ENCODE measurements around the gene ZNF646.

Gene ZNF646

DNA sequence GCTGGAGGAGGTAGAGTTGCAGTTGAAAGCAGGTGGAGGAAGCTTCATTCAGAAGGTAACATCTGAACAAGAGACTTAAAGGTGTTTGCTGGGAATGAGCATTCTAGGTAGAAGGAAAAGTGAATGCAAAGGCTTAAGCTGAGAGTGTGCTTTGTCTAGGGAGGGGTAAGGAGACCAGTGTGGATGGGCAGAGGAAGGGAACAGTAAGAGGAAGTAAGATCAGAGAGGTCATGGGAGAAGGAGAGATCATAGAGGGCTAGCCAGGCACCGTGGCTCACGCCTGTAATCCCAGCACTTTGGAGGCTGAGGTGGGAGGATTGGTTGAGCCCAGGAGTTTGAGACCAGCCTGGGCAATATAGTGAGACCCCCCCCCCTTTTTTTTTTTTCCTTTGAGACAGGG, 37.5 kb upstream of the ZNF646 start:
- Histone ChIP-seq H3K36me3 (replicated peaks; ENCODE audit: insufficient read depth, low read length) (no peaks in the 10 kb centered on the region), H3K27me3 (replicated peaks; ENCODE audit: insufficient read depth, low read length) (no peaks in the 10 kb centered on the region), H3K4me2 (ENCODE audit: low read depth, low read length) (no peak overlapping the region), H3F3A (ENCODE audit: insufficient read depth, low read length) (peaks cover 13% of the 10 kb centered on the region; the same call in 1 of the 2 replicates), H3K27ac (ENCODE audit: low read length) (no peak overlapping the region), H2AFZ (ENCODE audit: low read length) (no peak overlapping the region), H3K79me2 (ENCODE audit: low read length) (peaks cover 14% of the 10 kb centered on the region), H3K9ac (ENCODE audit: low read length) (no peak overlapping the region), H3K4me1 (ENCODE audit: low read length) (0 out of 2 replicates have a peak, but pooled peaks cover 5% of the 10 kb centered on the region), H3K4me3 (ENCODE audit: low read length) (no peak overlapping the region), H3K9me3 (replicated peaks; ENCODE audit: insufficient read depth, low read length) (no peaks in the 10 kb centered on the region), H3K9me2 (replicated peaks; ENCODE audit: insufficient read depth, low read length) (no peaks in the 10 kb centered on the region), H4K20me1 (ENCODE audit: insufficient read depth, low read length) (no peaks in the 10 kb centered on the region)
- no peak for TF ChIP-seq EZH2 (optimal IDR thresholded peaks at IDR 0.05; ENCODE audit: low read depth, low read length)
- no peak for DNase-seq

DNA sequence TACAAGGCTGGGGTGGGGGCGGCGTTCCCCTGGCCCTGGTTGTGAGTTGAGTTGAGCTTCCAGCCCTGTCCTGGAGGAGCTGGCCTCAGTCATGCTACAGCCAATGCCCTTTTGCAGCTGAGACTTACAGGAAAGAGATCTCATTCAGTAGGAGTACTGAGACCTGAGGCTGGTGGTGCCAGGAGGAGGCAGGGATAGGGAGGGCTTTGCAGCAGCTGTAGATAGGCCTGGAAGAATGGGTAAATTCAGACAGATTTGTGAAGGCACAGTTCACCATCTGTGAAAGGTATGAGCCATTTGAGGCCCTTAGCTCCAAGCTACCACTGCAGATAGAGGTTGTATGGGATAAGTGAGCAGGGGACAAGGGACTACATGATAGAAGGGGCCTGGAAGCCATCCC, 35.2 kb upstream of the ZNF646 start:
- TF ChIP-seq, protein P1, sequence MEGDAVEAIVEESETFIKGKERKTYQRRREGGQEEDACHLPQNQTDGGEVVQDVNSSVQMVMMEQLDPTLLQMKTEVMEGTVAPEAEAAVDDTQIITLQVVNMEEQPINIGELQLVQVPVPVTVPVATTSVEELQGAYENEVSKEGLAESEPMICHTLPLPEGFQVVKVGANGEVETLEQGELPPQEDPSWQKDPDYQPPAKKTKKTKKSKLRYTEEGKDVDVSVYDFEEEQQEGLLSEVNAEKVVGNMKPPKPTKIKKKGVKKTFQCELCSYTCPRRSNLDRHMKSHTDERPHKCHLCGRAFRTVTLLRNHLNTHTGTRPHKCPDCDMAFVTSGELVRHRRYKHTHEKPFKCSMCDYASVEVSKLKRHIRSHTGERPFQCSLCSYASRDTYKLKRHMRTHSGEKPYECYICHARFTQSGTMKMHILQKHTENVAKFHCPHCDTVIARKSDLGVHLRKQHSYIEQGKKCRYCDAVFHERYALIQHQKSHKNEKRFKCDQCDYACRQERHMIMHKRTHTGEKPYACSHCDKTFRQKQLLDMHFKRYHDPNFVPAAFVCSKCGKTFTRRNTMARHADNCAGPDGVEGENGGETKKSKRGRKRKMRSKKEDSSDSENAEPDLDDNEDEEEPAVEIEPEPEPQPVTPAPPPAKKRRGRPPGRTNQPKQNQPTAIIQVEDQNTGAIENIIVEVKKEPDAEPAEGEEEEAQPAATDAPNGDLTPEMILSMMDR (IDR thresholded peaks at IDR 0.05; ENCODE audit: low read length): no peak
- no peak for TF ChIP-seq EZH2 (optimal IDR thresholded peaks at IDR 0.05; ENCODE audit: low read depth, low read length)
- no peak for TF ChIP-seq EZH2phosphoT487 (IDR thresholded peaks at IDR 0.05; ENCODE audit: low read length)
- peaks cover 7% of the 10 kb centered on the region for H3K79me2 ChIP-seq (ENCODE audit: low read length)
- no peaks in the 10 kb centered on the region for H3K9me2 ChIP-seq (replicated peaks; ENCODE audit: insufficient read depth, low read length)
- no peaks in the 10 kb centered on the region for H3K9me3 ChIP-seq (replicated peaks; ENCODE audit: insufficient read depth, low read length)
- no peaks in the 10 kb centered on the region for H3F3A ChIP-seq (ENCODE audit: insufficient read depth, low read length)
- H3K27ac ChIP-seq (ENCODE audit: low read length): no peak overlapping the region
- no peak overlapping the region for H3K4me2 ChIP-seq (ENCODE audit: low read depth, low read length)
- no peak overlapping the region for H3K9ac ChIP-seq (ENCODE audit: low read length)
- H2AFZ ChIP-seq (ENCODE audit: low read length): no peak overlapping the region
- H3K36me3 ChIP-seq (replicated peaks; ENCODE audit: insufficient read depth, low read length): no peaks in the 10 kb centered on the region
- no peaks in the 10 kb centered on the region for H3K27me3 ChIP-seq (replicated peaks; ENCODE audit: insufficient read depth, low read length)
- DNase-seq: no peak
- no peak overlapping the region for H3K4me3 ChIP-seq (ENCODE audit: low read length)
- H3K4me1 ChIP-seq (ENCODE audit: low read length): no peaks in the 10 kb centered on the region
- no peaks in the 10 kb centered on the region for H4K20me1 ChIP-seq (ENCODE audit: insufficient read depth, low read length)

DNA sequence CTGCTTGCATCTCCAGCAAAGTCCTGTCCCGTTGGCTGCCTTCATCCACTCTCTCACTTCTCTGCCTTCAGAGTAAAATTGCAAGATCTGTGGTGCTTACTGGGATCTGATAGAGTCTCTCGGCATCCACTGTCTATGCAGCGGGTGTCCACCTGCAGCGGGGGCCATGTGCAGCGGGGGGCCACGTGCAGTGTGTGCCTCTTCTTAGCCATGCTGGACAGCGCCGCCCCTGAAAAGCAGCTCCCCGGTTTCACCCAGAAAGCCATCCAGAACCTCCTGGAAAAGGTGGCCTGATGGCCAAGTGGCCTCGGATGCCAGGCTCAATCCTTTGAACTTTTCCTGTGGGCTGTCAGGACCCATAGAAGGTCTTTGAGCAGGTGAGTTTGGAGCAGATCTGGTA, 31.4 kb upstream of the ZNF646 start:
- no peak overlapping the region for H3K4me3 ChIP-seq (ENCODE audit: low read length)
- no peaks in the 10 kb centered on the region for H3K9me3 ChIP-seq (replicated peaks; ENCODE audit: insufficient read depth, low read length)
- H3K9ac ChIP-seq (ENCODE audit: low read length): no peak overlapping the region
- H2AFZ ChIP-seq (ENCODE audit: low read length): no peak overlapping the region
- H3K27me3 ChIP-seq (replicated peaks; ENCODE audit: insufficient read depth, low read length): no peaks in the 10 kb centered on the region
- no peaks in the 10 kb centered on the region for H4K20me1 ChIP-seq (ENCODE audit: insufficient read depth, low read length)
- no peak overlapping the region for H3K4me2 ChIP-seq (ENCODE audit: low read depth, low read length)
- no peaks in the 10 kb centered on the region for H3K79me2 ChIP-seq (ENCODE audit: low read length)
- H3K4me1 ChIP-seq (ENCODE audit: low read length): no peaks in the 10 kb centered on the region
- DNase-seq: no peak
- H3F3A ChIP-seq (ENCODE audit: insufficient read depth, low read length): no peaks in the 10 kb centered on the region
- TF ChIP-seq EZH2phosphoT487 (IDR thresholded peaks at IDR 0.05; ENCODE audit: low read length) (no peak), EZH2 (optimal IDR thresholded peaks at IDR 0.05; ENCODE audit: low read depth, low read length) (no peak)
- TF ChIP-seq, protein P1 (IDR thresholded peaks at IDR 0.05; ENCODE audit: low read length): no peak
- H3K27ac ChIP-seq (ENCODE audit: low read length): no peak overlapping the region
- no peaks in the 10 kb centered on the region for H3K9me2 ChIP-seq (replicated peaks; ENCODE audit: insufficient read depth, low read length)
- H3K36me3 ChIP-seq (replicated peaks; ENCODE audit: insufficient read depth, low read length): no peaks in the 10 kb centered on the region

DNA sequence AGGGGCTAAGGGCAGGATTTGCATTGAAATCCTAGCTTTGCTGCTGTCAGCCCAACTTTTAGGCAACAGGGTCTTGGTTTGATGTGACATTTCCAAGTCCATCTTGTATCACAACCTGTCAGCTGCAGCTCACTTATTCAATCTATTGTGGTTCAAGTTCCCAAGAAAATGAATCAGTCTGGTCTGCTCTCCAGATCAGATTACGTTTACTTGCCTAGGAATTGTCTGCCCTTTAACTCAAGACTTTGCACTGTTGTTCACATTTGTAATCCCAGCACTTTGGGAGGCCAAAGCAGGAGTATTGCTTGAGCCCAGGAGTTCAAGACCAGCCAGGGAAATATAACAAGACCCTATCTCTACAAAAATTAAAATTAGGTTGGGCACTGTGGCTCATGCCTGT, 30.9 kb upstream of the ZNF646 start:
- H3K9ac ChIP-seq (ENCODE audit: low read length): no peak overlapping the region

More for the DNA sequence above, 30.9 kb upstream of the ZNF646 start:
- no peaks in the 10 kb centered on the region for H3K36me3 ChIP-seq (replicated peaks; ENCODE audit: insufficient read depth, low read length)
- H3K4me2 ChIP-seq (ENCODE audit: low read depth, low read length): no peak overlapping the region
- no peaks in the 10 kb centered on the region for H3F3A ChIP-seq (ENCODE audit: insufficient read depth, low read length)
- no peaks in the 10 kb centered on the region for H3K4me1 ChIP-seq (ENCODE audit: low read length)
- H3K9me2 ChIP-seq (replicated peaks; ENCODE audit: insufficient read depth, low read length): no peaks in the 10 kb centered on the region
- no peaks in the 10 kb centered on the region for H3K79me2 ChIP-seq (ENCODE audit: low read length)
- H3K4me3 ChIP-seq (ENCODE audit: low read length): no peak overlapping the region
- H4K20me1 ChIP-seq (ENCODE audit: insufficient read depth, low read length): no peaks in the 10 kb centered on the region
- DNase-seq: no peak
- H2AFZ ChIP-seq (ENCODE audit: low read length): no peak overlapping the region
- no peaks in the 10 kb centered on the region for H3K9me3 ChIP-seq (replicated peaks; ENCODE audit: insufficient read depth, low read length)
- TF ChIP-seq EZH2phosphoT487 (IDR thresholded peaks at IDR 0.05; ENCODE audit: low read length): no peak
- no peak for TF ChIP-seq EZH2 (optimal IDR thresholded peaks at IDR 0.05; ENCODE audit: low read depth, low read length)
- TF ChIP-seq, protein P1 (IDR thresholded peaks at IDR 0.05; ENCODE audit: low read length): no peak
- H3K27ac ChIP-seq (ENCODE audit: low read length): no peak overlapping the region
- H3K27me3 ChIP-seq (replicated peaks; ENCODE audit: insufficient read depth, low read length): no peaks in the 10 kb centered on the region

Data from MM.1S (cell line).